Heart left ventricle (tissue), 13 donors: ENCODE measurements around the gene ADAP2.

Source experiments
- POLR2A ChIP-seq, 2 donors: fragments of 450-650 bp; IDR thresholded peaks; one replicate each; pipeline ENCODE4 v1.6.1; 2017; ENCODE audit warnings: antibody characterized with exemption in 2 of 2, mild to moderate bottlenecking in 2 of 2, moderate library complexity in 2 of 2
- TF ChIP-seq, protein P1 (sequence below), 12 donors: fragments of 200-600 bp; sonication (generic) in 4 of 12; IDR thresholded peaks; one replicate each; pipeline versions ENCODE4 v1.5.0 to v1.8.0; 2018 to 2022; ENCODE audit warnings: antibody characterized with exemption in 12 of 12, mild to moderate bottlenecking in 5 of 12
- donor health status: ischemic (EF 13 %, LVEDD 7.1; RV severe dilation, severe dysfunction).
- donor health status: DM: no; HTN: yes; CAD: no.
- donor health status: DM: no; HTN: no; CAD: no.
- donor health status: ischemic (EF 25% LVEDD 6.9; RV normal size, moderate dysfunction).
- donor health status: ischemic (EF 25% LVEDD 5.7; RV mildly dilated, moderate dysfunction).
- donor health status: ischemic (EF 35%, LVEDD 5.7; RV mildly dilated, moderate dysfunction).
- donor health status: nonischemic (EF 11% LVEDD 7.7; RV severe dilation, severe dysfunction).
- donor health status: DM: yes; HTN: yes; CAD: no.
- donor health status: PGD.
- donor health status: ischemic (EF 29% LVEDD 5.4; RV normal size, mild dysfunction).
- donor health status: nonischemic (EF 23%, LVEDD 6.1; RV moderate dilation, normal function).

DNA sequence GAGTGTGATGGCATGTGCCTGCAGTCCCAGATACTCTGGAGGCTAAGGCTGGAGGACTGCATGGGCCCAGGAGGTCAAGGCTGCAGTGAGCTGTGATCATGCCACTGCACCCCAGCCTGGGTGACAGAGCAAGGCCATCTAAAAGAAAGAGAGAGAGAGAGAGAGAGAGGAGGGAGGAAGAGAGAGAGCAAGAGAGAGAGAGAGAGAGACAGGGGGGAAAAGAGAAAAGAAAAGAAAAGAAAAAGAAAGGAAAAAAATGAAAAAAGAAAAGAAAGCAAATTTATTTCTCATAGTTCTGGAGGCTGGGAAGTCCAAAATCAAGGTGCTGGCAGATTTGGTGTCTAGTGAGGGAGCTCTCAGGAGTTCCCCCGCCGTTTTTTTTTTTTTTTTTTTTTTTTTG lies 82.4 kb downstream of the ADAP2 start:
- TF ChIP-seq, protein P1, sequence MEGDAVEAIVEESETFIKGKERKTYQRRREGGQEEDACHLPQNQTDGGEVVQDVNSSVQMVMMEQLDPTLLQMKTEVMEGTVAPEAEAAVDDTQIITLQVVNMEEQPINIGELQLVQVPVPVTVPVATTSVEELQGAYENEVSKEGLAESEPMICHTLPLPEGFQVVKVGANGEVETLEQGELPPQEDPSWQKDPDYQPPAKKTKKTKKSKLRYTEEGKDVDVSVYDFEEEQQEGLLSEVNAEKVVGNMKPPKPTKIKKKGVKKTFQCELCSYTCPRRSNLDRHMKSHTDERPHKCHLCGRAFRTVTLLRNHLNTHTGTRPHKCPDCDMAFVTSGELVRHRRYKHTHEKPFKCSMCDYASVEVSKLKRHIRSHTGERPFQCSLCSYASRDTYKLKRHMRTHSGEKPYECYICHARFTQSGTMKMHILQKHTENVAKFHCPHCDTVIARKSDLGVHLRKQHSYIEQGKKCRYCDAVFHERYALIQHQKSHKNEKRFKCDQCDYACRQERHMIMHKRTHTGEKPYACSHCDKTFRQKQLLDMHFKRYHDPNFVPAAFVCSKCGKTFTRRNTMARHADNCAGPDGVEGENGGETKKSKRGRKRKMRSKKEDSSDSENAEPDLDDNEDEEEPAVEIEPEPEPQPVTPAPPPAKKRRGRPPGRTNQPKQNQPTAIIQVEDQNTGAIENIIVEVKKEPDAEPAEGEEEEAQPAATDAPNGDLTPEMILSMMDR (IDR thresholded peaks at IDR 0.05) = no peak
- TF ChIP-seq POLR2A (IDR thresholded peaks at IDR 0.05) = no peak
